Gastroesophageal sphincter (tissue), 4 donors: ENCODE data around the gene ZDBF2. TPM values are rescaled to one million over a fixed set of nuclear protein-coding genes. Genes with fewer than 3 reads are reported as not detected.
"Not testable (repeated sequence)": the region's sequence is repeated elsewhere in the genome, so short reads cannot be mapped to it uniquely, and the experiment has no call there.

Experiments used
- ATAC-seq: fragments of 150-250 bp; one replicate; pipeline ENCODE4 v1.9.1; 2016; ENCODE audit warnings: mild to moderate bottlenecking, moderate library complexity
- H3K27ac ChIP-seq, 4 donors: fragments of 200-600 bp; sonication (generic) in 3 of 4; 1 replicate in 3 of 4; 2 replicates in 1 of 4; pipeline ENCODE4 v1.5.1; 2016 to 2019
- H3K27me3 ChIP-seq: fragments of 200-600 bp; sonication (generic); one replicate; pipeline ENCODE4 v1.5.1; 2019
- H3K36me3 ChIP-seq, 2 donors: fragments of 200-600 bp; sonication (generic); one replicate each; pipeline ENCODE4 v1.5.1; 2019; ENCODE audit warnings: control low read depth in 1 of 2
- H3K4me1 ChIP-seq, 3 donors: fragments of 200-600 bp; sonication (generic); 1 replicate in 2 of 3; 2 replicates in 1 of 3; pipeline ENCODE4 v1.5.1; 2016 to 2019; ENCODE audit warnings: control low read depth in 2 of 3
- H3K4me3 ChIP-seq, 2 donors: fragments of 200-600 bp; sonication (generic); one replicate each; pipeline ENCODE4 v1.5.1; 2019; ENCODE audit warnings: mild to moderate bottlenecking in 1 of 2, moderate library complexity in 1 of 2
- H3K9me3 ChIP-seq, 3 donors: fragments of 200-600 bp; sonication (generic); one replicate each; pipeline ENCODE4 v1.5.1; 2017 to 2019; ENCODE audit warnings: control low read depth in 2 of 3
- CTCF ChIP-seq, 4 experiments: fragments of 200-600 bp in 2 of 4; fragments of 450-650 bp in 2 of 4; sonication (generic) in 1 of 4; IDR thresholded peaks; one replicate each; pipeline ENCODE4 v1.5.1; 2017 to 2019; ENCODE audit warnings: antibody characterized with exemption in 4 of 4, mild to moderate bottlenecking in 2 of 4, moderate library complexity in 2 of 4
- EP300 ChIP-seq: sonication (generic); formaldehyde crosslinking; IDR thresholded peaks from one replicate; pipeline ENCODE4 v1.6.1; 2017; ENCODE audit warnings: antibody characterized with exemption, mild to moderate bottlenecking
- POLR2A ChIP-seq, 2 donors: fragments of 450-650 bp; IDR thresholded peaks; one replicate each; pipeline ENCODE4 v1.6.1; 2017; ENCODE audit warnings: antibody characterized with exemption in 2 of 2, mild to moderate bottlenecking in 2 of 2, moderate library complexity in 1 of 2
- POLR2AphosphoS5 ChIP-seq: sonication (generic); formaldehyde crosslinking; IDR thresholded peaks from one replicate; pipeline ENCODE4 v1.6.1; 2017; ENCODE audit warnings: antibody characterized with exemption
- WGBS, 2 donors: methylation state at CpG; one replicate each; pipeline ENCODE4 v1.1.5; 2018; ENCODE audit warnings: low coverage in 1 of 2; 5-methylcytosine and 5-hydroxymethylcytosine counted together
- total RNA-seq, 4 donors: library from RNA; depleted of rRNA; stranded (reverse); fragments of >200 nt; gene quantifications; one replicate each; pipeline ENCODE4 v1.1.0, GENCODE V29; 2016

Gene ZDBF2
- total RNA-seq, 4 donors from 2014 or later = 10.9 to 19.9 (median 13.4) TPM

GRCh38 chr2:206256706-206257205 is 17.7 kb upstream of the ZDBF2 start:
- H3K27ac ChIP-seq = no peak overlapping the region
- H3K9me3 ChIP-seq = no peaks in the 10 kb centered on the region
- TF ChIP-seq POLR2A (IDR thresholded peaks at IDR 0.05) = no peak
- TF ChIP-seq EP300 = no peak
- TF ChIP-seq CTCF (IDR thresholded peaks at IDR 0.05) = no peak
- no peak for TF ChIP-seq POLR2AphosphoS5
- WGBS, 2 donors = 30 to 44% methylated on average over 1 to 7 of the region's 7 CpGs
- peaks cover 100% of the 10 kb centered on the region for H3K27me3 ChIP-seq
- no peak overlapping the region for H3K4me3 ChIP-seq
- no peaks in the 10 kb centered on the region for H3K4me1 ChIP-seq
- ATAC-seq = no peak
- H3K36me3 ChIP-seq = no peaks in the 10 kb centered on the region

- TF ChIP-seq EP300 (no peak), CTCF (IDR thresholded peaks at IDR 0.05) (no peak), POLR2AphosphoS5 (no peak), POLR2A (IDR thresholded peaks at IDR 0.05) (no peak)
- H3K4me1 ChIP-seq = no peaks in the 10 kb centered on the region
- 50 to 70% methylated on average over 9 to 14 of the region's 14 CpGs for WGBS, 2 donors
- H3K4me3 ChIP-seq = no peak overlapping the region
- H3K9me3 ChIP-seq = no peaks in the 10 kb centered on the region
- ATAC-seq = no peak
- no peak overlapping the region for H3K27ac ChIP-seq
- H3K27me3 ChIP-seq = peaks cover 100% of the 10 kb centered on the region
- no peaks in the 10 kb centered on the region for H3K36me3 ChIP-seq
Measured at GRCh38 chr2:206257350-206257749, 17.1 kb upstream of the ZDBF2 start.

GRCh38 chr2:206257861-206258260 is 16.6 kb upstream of the ZDBF2 start:
- Histone ChIP-seq H3K27ac (no peak overlapping the region), H3K36me3 (no peaks in the 10 kb centered on the region), H3K9me3 (no peaks in the 10 kb centered on the region), H3K4me1 (no peaks in the 10 kb centered on the region), H3K27me3 (peaks cover 100% of the 10 kb centered on the region), H3K4me3 (no peak overlapping the region)
- 0% methylated on average over 1 of the region's 7 CpGs; no CpG with 5 or more reads in 1 of the 2 donors for WGBS, 2 donors
- ATAC-seq = no peak
- TF ChIP-seq EP300 (no peak), POLR2AphosphoS5 (no peak), POLR2A (IDR thresholded peaks at IDR 0.05) (no peak), CTCF (IDR thresholded peaks at IDR 0.05) (no peak)

GRCh38 chr2:206258615-206259014 is 15.8 kb upstream of the ZDBF2 start:
- peaks cover 100% of the 10 kb centered on the region for H3K27me3 ChIP-seq
- H3K27ac ChIP-seq, ATAC-seq, H3K4me1 ChIP-seq, H3K36me3 ChIP-seq, H3K9me3 ChIP-seq, H3K4me3 ChIP-seq: not testable (repeated sequence)
- WGBS, 2 donors = 32 to 55% methylated on average over 4 to 7 of the region's 8 CpGs

DNA sequence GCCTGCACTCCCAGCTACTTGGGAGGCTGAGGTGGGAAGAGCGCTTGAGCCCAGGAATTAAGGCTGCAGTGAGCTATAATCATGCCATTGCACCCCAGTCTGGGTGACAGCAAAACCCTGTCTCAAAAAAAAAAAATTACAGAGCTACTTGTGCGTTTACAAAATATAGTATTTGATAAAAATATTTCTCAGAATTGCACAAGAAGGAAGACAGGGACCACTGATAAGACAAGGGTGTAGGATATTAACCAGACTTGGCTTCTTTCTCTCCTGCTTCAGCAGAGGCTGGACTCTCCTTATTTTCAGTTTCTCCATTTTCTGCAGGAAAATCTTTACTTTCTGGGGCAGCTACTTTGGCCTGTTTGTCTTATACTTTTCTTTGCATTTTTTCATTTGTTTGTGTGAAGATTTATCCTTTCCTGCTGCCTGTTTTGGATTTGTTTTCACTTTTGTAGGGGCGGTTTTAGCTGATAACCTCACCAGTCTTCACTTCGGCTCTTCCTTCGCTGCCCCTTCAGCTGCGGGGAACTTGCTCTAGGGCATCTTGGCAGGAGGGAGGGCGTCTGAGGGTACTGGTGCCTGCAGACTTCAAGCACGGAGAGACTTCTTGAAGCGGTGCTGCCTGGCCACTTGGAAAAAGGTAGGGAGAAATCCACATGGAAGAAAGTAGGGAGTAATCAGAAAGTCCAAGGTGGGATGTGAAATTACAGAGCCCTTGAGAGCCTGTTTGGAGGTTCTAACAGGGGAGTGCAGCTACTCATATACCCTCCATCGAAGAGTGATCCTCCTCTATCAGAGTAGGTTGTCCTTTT is 14.9 kb upstream of the ZDBF2 start:
- no peak overlapping the region for H3K27ac ChIP-seq
- no peaks in the 10 kb centered on the region for H3K36me3 ChIP-seq
- TF ChIP-seq POLR2AphosphoS5 (no peak), EP300 (no peak), CTCF (IDR thresholded peaks at IDR 0.05) (no peak), POLR2A (IDR thresholded peaks at IDR 0.05) (no peak)
- no peaks in the 10 kb centered on the region for H3K9me3 ChIP-seq
- peaks cover 100% of the 10 kb centered on the region for H3K27me3 ChIP-seq
- no peaks in the 10 kb centered on the region for H3K4me1 ChIP-seq
- H3K4me3 ChIP-seq = no peak overlapping the region
- no peak for ATAC-seq
- 36 to 86% methylated on average over 2 to 7 of the region's 10 CpGs for WGBS, 2 donors
